GM21528 (cell line): ENCODE results near the gene LBH.
"Not testable (repeated sequence)": the region's sequence is repeated elsewhere in the genome, so short reads cannot be mapped to it uniquely, and the experiment has no call there.

Source experiments
- ATAC-seq: cut with Tn5 transposase; IDR thresholded peaks from one replicate; pipeline ENCODE4 v1.9.1; 2021; ENCODE audit warnings: mild to moderate bottlenecking, moderate library complexity; ENCODE audit not compliant: unreplicated experiment, low FRiP score

LBH gene

DNA sequence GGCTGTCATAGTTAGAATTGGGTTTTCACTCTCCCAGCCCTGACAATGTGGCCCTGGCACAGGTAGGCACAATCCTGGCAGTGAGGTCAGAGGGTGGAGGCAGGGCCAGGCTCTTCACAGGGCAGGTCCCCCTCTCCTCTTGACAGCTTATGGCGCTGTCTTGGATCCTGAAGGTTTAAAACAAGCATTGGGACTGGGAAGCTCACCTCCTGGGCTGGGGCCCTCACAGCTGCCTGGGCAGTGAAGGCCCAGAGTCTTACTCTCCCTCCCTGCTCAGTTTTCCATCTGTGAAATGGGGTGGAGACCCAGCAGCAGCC is 23.3 kb downstream of the LBH start:
- no peak for ATAC-seq

DNA sequence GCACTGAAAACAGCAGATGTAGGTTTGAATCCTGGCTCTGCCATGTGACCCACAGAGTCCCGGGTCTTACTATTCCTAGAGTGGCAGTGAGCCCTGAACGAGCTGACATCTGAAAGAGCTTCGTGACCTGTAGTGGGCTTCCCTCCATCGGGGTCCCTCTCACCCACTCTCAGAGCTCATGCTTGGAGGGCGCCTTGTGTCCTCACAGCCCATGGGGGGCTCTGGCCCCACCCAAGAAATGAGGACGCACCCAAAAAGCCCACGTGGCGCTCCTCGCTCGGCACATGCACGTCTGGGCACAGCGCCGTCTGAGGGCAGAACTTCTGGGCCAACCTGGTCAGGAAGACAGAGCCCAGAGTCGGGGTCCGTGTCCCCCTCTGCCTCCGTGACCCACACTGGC is 23.7 kb downstream of the LBH start:
- no peak for ATAC-seq

- no peak for ATAC-seq
These were observed 24.4 kb downstream of the LBH start for GRCh38 chr2:30255466-30256408.

- ATAC-seq: no peak
These were observed 26.2 kb downstream of the LBH start for GRCh38 chr2:30257266-30258214.

- no peak for ATAC-seq
These were observed 27.7 kb downstream of the LBH start for GRCh38 chr2:30259071-30259470.

- ATAC-seq: no peak
These were observed 28.7 kb downstream of the LBH start for GRCh38 chr2:30259827-30260679.

- no peak for ATAC-seq
These were observed 29.6 kb downstream of the LBH start for GRCh38 chr2:30260941-30261340.

DNA sequence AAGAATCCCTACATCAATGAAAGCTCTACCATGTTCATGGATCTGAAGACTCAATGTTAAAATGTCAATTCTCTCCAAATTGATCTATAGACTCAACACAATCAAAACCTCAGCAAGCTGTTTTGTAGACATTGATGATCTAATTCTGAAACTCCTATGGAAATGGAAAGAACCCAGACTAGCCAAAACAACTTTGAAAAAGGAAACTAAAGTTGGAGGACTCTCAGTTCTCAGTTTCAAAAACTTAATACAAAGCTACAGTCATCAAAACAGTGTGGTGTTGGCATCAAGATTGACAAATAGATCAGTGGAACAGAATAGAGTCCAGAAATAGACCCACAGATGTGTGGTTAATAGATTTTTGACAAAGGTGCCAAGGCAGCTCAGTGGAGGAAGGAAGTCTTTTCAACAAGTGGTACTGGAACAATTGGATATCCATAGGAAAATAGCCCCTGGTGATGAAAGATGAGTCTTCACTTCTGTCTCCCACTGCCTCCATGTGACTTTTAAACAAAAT is 30.4 kb downstream of the LBH start:
- ATAC-seq: no peak

DNA sequence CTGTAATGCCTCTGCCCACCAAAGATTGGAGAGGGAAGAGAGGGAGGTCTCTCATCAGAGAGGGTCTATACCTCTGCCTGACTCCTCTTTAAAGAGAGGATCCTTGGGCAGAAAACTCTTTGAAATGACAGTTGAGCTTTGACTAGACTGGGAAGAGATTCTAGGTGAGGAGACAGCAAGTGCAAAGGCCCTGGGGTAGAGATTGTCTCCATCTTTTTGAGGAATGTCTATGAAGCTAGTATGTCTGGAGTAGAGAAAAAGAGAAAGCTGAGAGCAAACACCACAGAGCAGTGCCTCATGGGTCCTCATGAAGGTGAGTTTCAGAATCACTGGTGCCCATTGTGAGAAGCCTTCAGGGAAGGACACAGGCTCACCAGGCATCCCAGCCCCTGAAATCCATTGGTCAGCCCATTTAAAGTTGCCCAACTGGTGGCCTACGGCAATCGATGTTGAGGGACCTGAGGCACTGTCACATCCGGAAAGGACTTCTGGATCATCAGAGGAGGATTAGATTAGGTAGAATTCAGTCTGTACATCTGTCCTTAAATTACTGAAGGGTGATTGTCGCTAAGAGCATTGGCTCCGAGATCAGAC is 31.5 kb downstream of the LBH start:
- ATAC-seq: no peak

DNA sequence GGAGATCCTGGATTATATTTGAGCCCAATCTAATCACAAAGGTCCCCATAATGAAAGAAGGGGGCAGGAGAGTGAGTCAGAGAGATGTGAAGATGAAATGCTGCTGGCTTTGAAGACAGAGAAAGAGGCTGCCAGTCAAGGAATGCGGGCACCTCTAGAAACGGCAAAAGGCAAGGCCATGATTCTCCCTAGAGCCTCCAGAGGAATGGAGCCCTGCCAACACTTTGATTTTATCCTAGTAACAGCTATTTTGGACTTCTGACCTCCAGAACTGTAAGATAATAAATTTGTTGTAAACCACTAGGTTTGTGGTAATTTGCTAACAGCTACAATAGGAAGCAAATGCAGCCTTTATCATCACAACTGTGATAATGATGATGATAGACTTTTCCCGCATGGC is 32.9 kb downstream of the LBH start:
- ATAC-seq: no peak

- ATAC-seq: no peak
These were observed 34.0 kb downstream of the LBH start for GRCh38 chr2:30265052-30266015.

GRCh38 chr2:30266051-30266621 is 34.8 kb downstream of the LBH start:
- no peak for ATAC-seq

GRCh38 chr2:30266705-30267104 is 35.4 kb downstream of the LBH start:
- no peak for ATAC-seq

DNA sequence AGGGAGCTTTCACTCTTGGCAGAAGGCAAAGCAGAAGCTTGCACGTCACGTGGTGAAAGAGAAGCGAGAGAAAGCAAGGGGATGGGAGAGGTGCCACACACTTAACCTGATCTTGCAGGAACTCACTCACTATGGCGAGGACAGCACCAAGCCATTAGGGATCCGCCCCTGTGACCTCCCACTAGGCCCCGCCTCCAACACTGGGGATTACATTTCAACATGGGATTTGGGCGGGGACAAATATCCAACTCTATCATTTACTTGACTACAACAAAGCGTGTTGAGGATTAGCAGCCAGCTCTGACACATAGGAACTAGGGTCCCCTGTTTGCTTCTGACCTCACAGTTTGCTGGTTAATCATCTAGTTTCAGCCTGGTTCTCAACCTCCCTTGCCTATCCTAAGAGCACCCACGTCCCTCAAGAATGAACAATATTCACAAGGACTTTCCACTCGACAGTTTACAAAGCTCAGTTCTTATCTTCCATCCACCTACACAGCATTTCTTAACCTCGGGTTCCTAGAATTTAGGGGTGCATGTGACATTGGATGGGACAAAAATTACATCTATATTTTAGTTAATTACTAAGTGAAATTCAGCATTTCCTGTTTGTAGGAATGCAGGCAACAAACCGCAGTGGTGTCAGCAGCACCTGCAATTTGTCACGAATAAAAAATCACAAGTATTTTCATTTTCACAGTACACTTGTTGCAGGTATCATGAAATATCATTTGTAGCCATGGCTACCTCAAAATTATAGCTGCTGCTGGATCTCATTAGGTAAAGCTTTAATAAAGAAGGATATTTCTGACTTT is 36.0 kb downstream of the LBH start:
- no peak for ATAC-seq

DNA sequence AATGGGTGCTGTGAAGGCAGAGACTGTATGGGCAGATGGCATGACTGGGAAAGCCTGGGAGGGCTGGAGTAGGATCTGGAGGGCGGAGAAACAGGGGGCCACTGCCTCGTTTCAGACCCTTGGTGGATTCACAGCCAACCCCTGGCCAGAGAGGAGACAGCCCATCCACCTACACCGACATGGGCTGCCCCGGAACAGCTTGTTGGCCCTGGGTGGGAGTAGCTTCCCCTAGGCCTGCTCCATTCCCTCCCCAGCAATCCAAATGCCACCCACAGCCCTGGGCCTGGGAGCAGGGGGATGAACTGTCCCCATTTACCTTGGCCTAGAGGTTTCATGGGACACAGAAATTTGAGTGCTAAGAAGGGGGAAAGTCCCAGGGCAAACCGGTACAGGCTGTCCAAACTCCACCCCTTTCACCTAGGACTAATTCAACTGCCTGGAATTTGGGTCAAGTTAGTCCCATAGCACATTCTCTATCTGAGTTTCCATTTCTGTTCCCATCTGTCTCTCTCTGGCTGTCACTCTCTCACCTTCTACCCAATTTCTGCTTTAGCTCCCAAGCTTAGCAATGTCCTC is 37.0 kb downstream of the LBH start:
- no peak for ATAC-seq

DNA sequence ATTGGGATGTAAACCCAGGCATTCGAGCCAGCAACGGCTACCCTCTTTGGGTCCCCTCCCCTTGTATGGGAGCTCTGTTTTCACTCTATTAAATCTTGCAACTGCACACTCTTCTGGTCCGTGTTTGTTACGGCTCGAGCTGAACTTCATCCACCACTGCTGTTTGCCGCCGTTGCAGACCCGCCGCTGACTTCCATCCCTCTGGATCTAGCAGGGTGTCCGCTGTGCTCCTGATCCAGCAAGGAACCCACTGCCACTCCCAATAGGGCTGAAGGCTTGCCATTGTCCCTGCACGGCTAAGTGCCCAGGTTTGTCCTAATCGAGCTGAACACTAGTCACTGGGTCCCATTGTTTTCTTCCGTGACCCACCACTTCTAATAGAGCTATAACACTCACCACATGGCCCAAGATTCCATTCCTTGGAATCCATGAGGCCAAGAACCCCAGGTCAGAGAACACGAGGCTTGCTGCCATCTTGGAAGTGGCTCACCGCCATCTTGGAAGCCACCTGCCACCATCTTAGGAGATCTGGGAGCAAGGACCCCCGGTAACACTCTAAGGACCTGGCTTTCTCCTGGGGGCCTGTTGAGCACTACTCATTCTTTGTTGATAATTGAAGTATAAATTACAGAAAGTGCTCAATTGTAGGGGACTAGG is 37.9 kb downstream of the LBH start:
- not testable (repeated sequence) for ATAC-seq

GRCh38 chr2:30269771-30270145 is 38.4 kb downstream of the LBH start:
- ATAC-seq: no peak
